Upper lobe of right lung (tissue), 1 donor: ENCODE results near the gene ACLY. TPM values are rescaled to one million over a fixed set of nuclear protein-coding genes. Genes with fewer than 3 reads are reported as not detected.
A peak's percentile ranks its signal among the peaks of the same experiment; 100 is the strongest.

Experiments
- ATAC-seq: fragments of 200-7000 bp; cut with Tn5 transposase; one replicate; pipeline ENCODE4 v1.9.1; 2020; ENCODE audit warnings: mild to moderate bottlenecking, moderate library complexity
- DNase-seq: peaks from one replicate; pipeline ENCODE4 v3.0.0-alpha.2; 2020
- H3K27ac ChIP-seq: fragments of 200-600 bp; one replicate; pipeline ENCODE4 v1.8.0; 2022
- H3K27me3 ChIP-seq: fragments of 200-600 bp; one replicate; pipeline ENCODE4 v1.8.0; 2022; ENCODE audit warnings: mild to moderate bottlenecking
- H3K36me3 ChIP-seq: fragments of 200-600 bp; one replicate; pipeline ENCODE4 v1.8.0; 2022
- H3K4me1 ChIP-seq: fragments of 200-600 bp; one replicate; pipeline ENCODE4 v1.8.0; 2022
- H3K4me3 ChIP-seq: fragments of 200-600 bp; one replicate; pipeline ENCODE4 v1.8.0; 2022; ENCODE audit warnings: mild to moderate bottlenecking
- H3K9me3 ChIP-seq: fragments of 200-600 bp; one replicate; pipeline ENCODE4 v1.8.0; 2022
- CTCF ChIP-seq: fragments of 200-600 bp; IDR thresholded peaks from one replicate; pipeline ENCODE4 v1.8.0; 2022; ENCODE audit warnings: antibody characterized with exemption
- intact Hi-C: fragments of 100-400 bp; cut with DNase I; formaldehyde crosslinking; loops from one replicate; pipeline ENCODE4 v1.11.0; 2022
- total RNA-seq: library from RNA; stranded (reverse); fragmentation: NEBNext Ultra II Directional; extraction: Animal tissue kit (Norgen Biotek cat#: 25700); gene quantifications from one replicate; pipeline ENCODE4 v1.2.1, GENCODE V29; 2021
- donor health status: DM: no; HTN: yes; CAD: no; lungs with severe emphysema.

Gene ACLY
- total RNA-seq, 1 donor from 2014 or later = 112 TPM

GRCh38 chr17:41957869-41958439 lies 39.2 kb upstream of the ACLY start:
- Histone ChIP-seq H3K27me3 (no peaks in the 10 kb centered on the region), H3K4me3 (no peak overlapping the region), H3K36me3 (no peaks in the 10 kb centered on the region), H3K4me1 (no peaks in the 10 kb centered on the region), H3K9me3 (no peaks in the 10 kb centered on the region), H3K27ac (no peak overlapping the region)
- intact Hi-C loops = no loop called here
- DNase-seq (no peak), ATAC-seq (no peak)
- no peak for TF ChIP-seq CTCF

- TF ChIP-seq CTCF = no peak
Observed at GRCh38 chr17:41957031-41957868, 38.5 kb upstream of the ACLY start.

GRCh38 chr17:41956522-41956921 lies 37.8 kb upstream of the ACLY start:
- intact Hi-C loops = no loop called here
- no peak for DNase-seq
- Histone ChIP-seq H3K27me3 (no peaks in the 10 kb centered on the region), H3K4me3 (no peak overlapping the region), H3K9me3 (no peaks in the 10 kb centered on the region), H3K4me1 (no peaks in the 10 kb centered on the region), H3K36me3 (no peaks in the 10 kb centered on the region), H3K27ac (no peak overlapping the region)
- no peak for TF ChIP-seq CTCF
- no peak for ATAC-seq

More at GRCh38 chr17:41957031-41957868, 38.5 kb upstream of the ACLY start:
- intact Hi-C loops = no loop called here
- no peak for DNase-seq
- Histone ChIP-seq H3K36me3 (no peaks in the 10 kb centered on the region), H3K4me3 (no peak overlapping the region), H3K9me3 (no peaks in the 10 kb centered on the region), H3K27ac (no peak overlapping the region), H3K27me3 (no peaks in the 10 kb centered on the region), H3K4me1 (no peaks in the 10 kb centered on the region)
- no peak for ATAC-seq

- H3K9me3 ChIP-seq = no peaks in the 10 kb centered on the region
- DNase-seq = no peak
- no peaks in the 10 kb centered on the region for H3K4me1 ChIP-seq
- intact Hi-C loops = no loop called here
- H3K27me3 ChIP-seq = no peaks in the 10 kb centered on the region
- H3K36me3 ChIP-seq = no peaks in the 10 kb centered on the region
- no peak for ATAC-seq
- H3K4me3 ChIP-seq = no peak overlapping the region
- no peak for TF ChIP-seq CTCF
- H3K27ac ChIP-seq = no peak overlapping the region
Observed at GRCh38 chr17:41948762-41949460, 30.2 kb upstream of the ACLY start.

- DNase-seq = no peak
- Histone ChIP-seq H3K9me3 (no peaks in the 10 kb centered on the region), H3K36me3 (no peaks in the 10 kb centered on the region), H3K4me1 (peaks cover 6% of the 10 kb centered on the region), H3K4me3 (no peak overlapping the region), H3K27me3 (no peaks in the 10 kb centered on the region), H3K27ac (peak overlapping the region; percentile 58)
- ATAC-seq = peak; percentile 42
- no peak for TF ChIP-seq CTCF
- intact Hi-C loops = no loop called here
Observed at GRCh38 chr17:41944943-41945342, 26.2 kb upstream of the ACLY start.
